Omental fat pad (tissue), 4 donors: Measurements from ENCODE around the gene ACOX3. TPM values are rescaled to one million over a fixed set of nuclear protein-coding genes. Genes with fewer than 3 reads are reported as not detected.
A peak's percentile ranks its signal among the peaks of the same experiment; 100 is the strongest.
"Not testable (repeated sequence)": the region's sequence is repeated elsewhere in the genome, so short reads cannot be mapped to it uniquely, and the experiment has no call there.

Experiments
- ATAC-seq: fragments of 150-250 bp; one replicate; pipeline ENCODE4 v1.9.1; 2016; ENCODE audit warnings: mild to moderate bottlenecking, moderate library complexity; ENCODE audit not compliant: low FRiP score
- DNase-seq: peaks from one replicate; pipeline ENCODE4 v3.0.0-alpha.2; 2019; ENCODE audit warnings: low spot score
- total RNA-seq, 4 donors: library from RNA; depleted of rRNA; stranded (reverse); fragments of >200 nt; gene quantifications; one replicate each; pipeline ENCODE4 v1.1.0, GENCODE V29; 2016
- TF ChIP-seq, protein P1 (sequence below), 3 donors: fragments of 450-650 bp; IDR thresholded peaks; one replicate each; pipeline ENCODE4 v1.5.1; 2016 to 2017; ENCODE audit warnings: antibody characterized with exemption in 3 of 3, mild to moderate bottlenecking in 3 of 3, moderate library complexity in 2 of 3

Gene ACOX3
- 10 to 100 TPM; 14.7 to 28.2 (median 23.6) TPM for total RNA-seq

DNA sequence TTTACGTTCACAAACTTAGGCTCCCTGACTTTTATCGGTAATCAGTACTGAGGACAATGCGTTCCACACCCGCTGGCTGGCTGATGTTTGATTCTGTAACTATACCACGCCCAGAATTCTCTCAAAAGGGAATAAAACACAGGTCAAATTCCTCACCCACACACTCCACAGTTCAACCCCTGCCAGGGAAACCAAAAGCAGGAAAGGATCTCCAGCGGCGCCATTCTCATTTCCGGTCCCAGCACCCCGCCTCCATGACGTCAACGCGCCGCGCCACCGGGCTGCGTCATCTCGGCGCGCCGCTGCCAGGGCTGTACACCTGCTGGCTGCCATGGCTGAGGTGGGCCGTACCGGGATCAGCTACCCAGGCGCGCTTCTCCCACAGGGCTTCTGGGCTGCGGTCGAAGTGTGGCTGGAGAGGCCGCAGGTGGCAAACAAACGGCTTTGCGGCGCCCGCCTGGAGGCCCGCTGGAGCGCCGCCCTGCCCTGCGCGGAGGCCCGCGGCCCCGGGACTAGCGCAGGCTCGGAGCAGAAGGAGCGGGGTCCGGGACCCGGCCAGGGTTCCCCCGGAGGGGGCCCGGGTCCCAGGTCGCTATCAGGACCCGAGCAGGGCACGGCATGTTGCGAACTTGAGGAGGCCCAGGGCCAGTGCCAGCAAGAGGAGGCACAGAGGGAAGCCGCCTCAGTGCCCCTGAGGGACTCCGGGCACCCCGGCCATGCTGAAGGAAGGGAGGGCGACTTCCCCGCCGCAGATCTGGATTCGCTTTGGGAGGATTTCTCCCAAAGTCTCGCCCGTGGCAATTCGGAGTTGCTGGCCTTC, at the start of gene ACOX3, which contains the start of gene TRMT44:
Gene ACOX3, minus strand, starts transcription at position 232 of the 820 bp plus-strand sequence. CDS start 24,202 bp downstream, outside the sequence.
Gene TRMT44, plus strand, starts transcription at position 286 of the 820 bp plus-strand sequence. Its CDS starts 46 bp downstream, at position 332.
- TF ChIP-seq, protein P1, sequence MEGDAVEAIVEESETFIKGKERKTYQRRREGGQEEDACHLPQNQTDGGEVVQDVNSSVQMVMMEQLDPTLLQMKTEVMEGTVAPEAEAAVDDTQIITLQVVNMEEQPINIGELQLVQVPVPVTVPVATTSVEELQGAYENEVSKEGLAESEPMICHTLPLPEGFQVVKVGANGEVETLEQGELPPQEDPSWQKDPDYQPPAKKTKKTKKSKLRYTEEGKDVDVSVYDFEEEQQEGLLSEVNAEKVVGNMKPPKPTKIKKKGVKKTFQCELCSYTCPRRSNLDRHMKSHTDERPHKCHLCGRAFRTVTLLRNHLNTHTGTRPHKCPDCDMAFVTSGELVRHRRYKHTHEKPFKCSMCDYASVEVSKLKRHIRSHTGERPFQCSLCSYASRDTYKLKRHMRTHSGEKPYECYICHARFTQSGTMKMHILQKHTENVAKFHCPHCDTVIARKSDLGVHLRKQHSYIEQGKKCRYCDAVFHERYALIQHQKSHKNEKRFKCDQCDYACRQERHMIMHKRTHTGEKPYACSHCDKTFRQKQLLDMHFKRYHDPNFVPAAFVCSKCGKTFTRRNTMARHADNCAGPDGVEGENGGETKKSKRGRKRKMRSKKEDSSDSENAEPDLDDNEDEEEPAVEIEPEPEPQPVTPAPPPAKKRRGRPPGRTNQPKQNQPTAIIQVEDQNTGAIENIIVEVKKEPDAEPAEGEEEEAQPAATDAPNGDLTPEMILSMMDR (IDR thresholded peaks at IDR 0.05) = no peak
- ATAC-seq (peak; percentile 93), DNase-seq (peak; percentile 96)

DNA sequence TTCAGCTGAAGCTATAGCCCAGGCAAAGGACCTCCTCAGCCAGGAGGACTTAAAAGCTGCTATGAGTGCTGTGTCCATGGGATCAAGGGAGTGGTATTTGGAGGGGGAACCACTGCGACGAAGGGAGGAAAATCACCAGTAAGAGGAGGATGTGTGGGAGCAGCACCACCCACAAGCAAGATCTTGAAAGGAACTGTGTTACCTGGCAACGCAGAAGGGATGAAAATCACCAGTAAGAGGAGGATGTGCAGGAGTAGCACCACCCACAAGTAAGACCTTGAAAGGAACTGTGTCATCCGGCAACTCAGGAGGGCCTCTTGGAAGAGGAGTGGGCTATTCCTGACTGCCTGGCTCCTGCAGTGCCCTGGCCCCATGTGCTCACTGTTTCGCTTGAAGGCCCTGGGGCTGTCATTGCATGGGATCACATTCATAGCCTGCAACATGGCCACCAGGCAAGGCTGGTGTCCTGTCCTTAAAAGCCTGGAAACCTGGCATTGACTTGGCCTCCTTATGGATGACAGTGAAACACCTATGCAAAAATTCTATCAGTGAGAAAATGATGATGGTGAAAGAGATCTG, 48.4 kb upstream of the ACOX3 start:
- DNase-seq (no peak), ATAC-seq (no peak)
- TF ChIP-seq, protein P1 (IDR thresholded peaks at IDR 0.05) = no peak

DNA sequence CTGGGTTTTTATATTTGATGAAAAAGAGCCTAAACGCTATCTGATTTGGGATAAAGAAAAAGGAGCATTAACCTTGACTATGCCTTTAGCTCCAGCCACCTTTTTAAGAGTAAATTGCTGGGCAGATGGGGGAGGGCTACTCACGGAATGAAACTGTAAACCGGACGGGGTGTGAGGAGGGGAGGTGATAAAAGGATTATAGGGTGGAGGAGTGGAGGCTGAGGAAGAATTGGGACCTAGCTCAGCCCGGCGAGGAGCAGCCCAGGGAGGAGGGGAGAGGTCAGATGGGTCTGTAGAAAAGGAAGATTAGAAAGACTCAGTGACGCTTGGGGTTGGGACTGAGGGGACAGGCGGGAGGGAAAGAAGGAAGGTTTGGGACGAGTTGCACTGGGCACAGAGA, 46.1 kb upstream of the ACOX3 start:
- not testable (repeated sequence) for ATAC-seq, DNase-seq

DNA sequence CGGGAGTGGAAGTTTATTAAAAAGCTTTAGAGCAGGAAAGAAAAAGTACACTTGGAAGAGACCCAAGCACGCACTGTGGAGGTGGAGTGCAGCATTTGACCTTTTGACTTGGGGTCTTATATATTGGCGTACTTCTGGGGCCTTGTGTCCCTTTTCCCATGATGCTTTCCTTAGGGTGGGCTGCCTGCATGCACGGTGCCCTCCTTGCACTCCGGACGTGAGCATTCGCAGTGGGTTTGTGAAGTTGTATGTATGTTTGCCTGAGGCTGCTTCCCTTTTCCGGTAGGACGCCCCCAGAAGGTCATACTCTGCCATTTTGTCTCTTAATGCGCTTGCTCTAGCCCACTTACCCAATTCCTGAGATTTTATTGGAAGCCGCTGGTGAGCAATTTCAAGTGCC, 39.7 kb upstream of the ACOX3 start:
- ATAC-seq = no peak
- TF ChIP-seq, protein P1 (IDR thresholded peaks at IDR 0.05) = no peak
- DNase-seq = no peak

DNA sequence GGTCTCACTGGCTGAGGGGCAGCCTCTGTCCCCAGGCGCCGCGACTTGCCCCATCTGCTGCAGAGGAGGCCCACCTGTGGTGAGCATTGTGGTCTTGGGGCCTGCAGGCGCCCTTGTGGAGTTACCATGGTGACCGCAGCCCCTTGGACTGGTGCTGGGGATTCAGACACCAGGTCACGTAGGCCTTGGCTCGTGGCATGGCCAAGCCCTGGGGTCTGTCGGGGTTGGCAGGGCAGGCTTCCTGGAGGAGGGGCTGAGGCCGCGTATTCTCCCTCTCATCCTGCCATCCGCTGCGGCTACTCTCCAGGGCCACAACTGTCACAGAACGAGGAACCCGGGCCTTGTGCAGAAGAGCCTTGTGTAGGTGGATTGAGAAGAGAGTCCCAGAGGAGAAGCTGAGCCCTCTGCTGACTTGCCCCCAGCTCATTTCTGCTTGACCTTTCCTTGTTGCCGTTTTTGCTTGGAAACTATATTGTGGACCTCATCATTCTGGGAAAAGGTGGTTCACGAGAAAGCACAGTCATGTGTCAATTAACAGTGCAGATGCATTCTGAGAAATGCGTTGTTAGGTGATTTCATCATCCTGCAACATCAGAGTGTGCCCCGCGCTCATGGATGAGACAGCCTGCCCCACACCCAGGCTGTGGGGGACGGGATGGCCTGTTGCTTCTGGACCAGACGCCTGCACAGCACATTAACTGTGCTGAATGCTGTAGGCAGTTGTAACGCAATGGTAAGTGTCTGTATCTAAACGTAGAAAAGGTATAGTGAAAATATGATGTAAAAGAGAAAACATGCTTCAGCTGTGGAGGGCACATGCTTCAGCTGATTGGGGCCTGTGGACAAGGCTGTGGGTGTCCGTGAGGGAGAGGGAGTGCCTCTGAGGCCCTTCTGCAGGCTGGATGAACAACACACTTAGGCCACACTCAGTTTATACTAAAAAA, 38.5 kb upstream of the ACOX3 start:
- no peak for DNase-seq
- TF ChIP-seq, protein P1 (IDR thresholded peaks at IDR 0.05) = no peak
- ATAC-seq = no peak

DNA sequence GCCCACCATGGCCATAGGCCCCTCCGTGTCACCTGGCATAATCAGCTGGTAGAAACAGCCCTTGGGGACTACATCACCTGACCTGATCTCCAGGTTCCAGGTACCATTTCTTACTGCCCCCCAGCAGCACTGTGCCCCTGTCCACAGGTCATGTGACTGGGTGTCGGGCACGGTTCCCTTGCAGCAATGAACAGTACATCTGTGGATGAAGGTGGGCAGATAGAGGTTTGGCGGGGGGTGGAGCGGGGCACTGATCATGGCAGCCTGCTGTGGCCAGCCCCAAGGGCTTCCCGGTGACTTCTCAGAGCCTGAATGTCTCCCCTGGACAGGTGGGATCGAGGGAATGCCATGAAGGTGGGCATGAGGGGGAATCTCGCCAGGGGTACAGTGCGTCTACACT, 37.8 kb upstream of the ACOX3 start:
- DNase-seq (no peak), ATAC-seq (no peak)
- TF ChIP-seq, protein P1 (IDR thresholded peaks at IDR 0.05) = no peak

DNA sequence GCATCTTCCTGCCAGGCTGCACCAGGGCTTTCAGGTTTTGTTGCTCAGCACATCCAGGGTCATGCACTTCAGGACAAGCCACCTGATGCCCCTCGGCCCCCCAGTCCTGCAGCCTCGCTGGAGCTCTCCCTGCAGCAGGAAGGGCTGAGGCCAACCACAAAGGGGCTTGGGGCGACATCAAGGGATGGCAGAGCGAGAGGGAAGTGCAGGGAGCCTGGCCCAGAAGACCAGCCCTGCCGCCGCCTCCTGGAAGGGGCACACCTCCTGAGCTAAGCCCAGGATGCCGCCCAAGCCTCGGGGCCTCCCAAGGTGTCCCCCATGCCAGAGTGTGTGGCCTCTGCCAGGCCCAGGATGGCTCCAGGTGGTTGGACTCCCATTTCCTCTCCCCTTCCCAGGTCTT, 37.2 kb upstream of the ACOX3 start:
- ATAC-seq (no peak), DNase-seq (no peak)
- TF ChIP-seq, protein P1 (IDR thresholded peaks at IDR 0.05) = no peak
